Measurements from ENCODE around the gene A2ML1.
"Not testable (repeated sequence)": the region's sequence is repeated elsewhere in the genome, so short reads cannot be mapped to it uniquely, and the experiment has no call there.

A2ML1 gene

GRCh38 chr12:8847435-8847834 lies 25.0 kb downstream of the A2ML1 start:
- H3K4me3 ChIP-seq (ENCODE audit: low read depth in 1 of 2, low read length in 2 of 2): no peak overlapping the region
- no peaks in the 10 kb centered on the region for H3K36me3 ChIP-seq (ENCODE audit: control insufficient read depth in 1 of 2, insufficient read depth in 2 of 2, low read length in 2 of 2)
- H3K27me3 ChIP-seq (ENCODE audit: control insufficient read depth in 1 of 2, insufficient read depth in 2 of 2, low read length in 2 of 2): no peaks in the 10 kb centered on the region
- no peak overlapping the region for H3K27ac ChIP-seq (ENCODE audit: low read depth, low read length)
- H3K4me1 ChIP-seq (ENCODE audit: control insufficient read depth in 1 of 2, insufficient read depth in 2 of 2, low read length in 2 of 2): no peaks in the 10 kb centered on the region
- no peaks in the 10 kb centered on the region for H3K9me3 ChIP-seq (ENCODE audit: control insufficient read depth in 1 of 2, low read length in 2 of 2)
- H3K9ac ChIP-seq (ENCODE audit: low read depth in 1 of 2, low read length in 2 of 2): no peak overlapping the region

- no peaks in the 10 kb centered on the region for H3K36me3 ChIP-seq (ENCODE audit: control insufficient read depth in 1 of 2, insufficient read depth in 2 of 2, low read length in 2 of 2)
- H3K27me3 ChIP-seq (ENCODE audit: control insufficient read depth in 1 of 2, insufficient read depth in 2 of 2, low read length in 2 of 2): no peaks in the 10 kb centered on the region
- no peak overlapping the region for H3K27ac ChIP-seq (ENCODE audit: low read depth, low read length)
- no peaks in the 10 kb centered on the region for H3K4me1 ChIP-seq (ENCODE audit: control insufficient read depth in 1 of 2, insufficient read depth in 2 of 2, low read length in 2 of 2)
- H3K4me3 ChIP-seq (ENCODE audit: low read depth in 1 of 2, low read length in 2 of 2): no peak overlapping the region
- H3K9ac ChIP-seq (ENCODE audit: low read depth in 1 of 2, low read length in 2 of 2): no peak overlapping the region
- H3K9me3 ChIP-seq (ENCODE audit: control insufficient read depth in 1 of 2, low read length in 2 of 2): no peaks in the 10 kb centered on the region
Measured at GRCh38 chr12:8849876-8850275, 27.5 kb downstream of the A2ML1 start.

- no peaks in the 10 kb centered on the region for H3K36me3 ChIP-seq (ENCODE audit: control insufficient read depth in 1 of 2, insufficient read depth in 2 of 2, low read length in 2 of 2)
- H3K9ac ChIP-seq (ENCODE audit: low read depth in 1 of 2, low read length in 2 of 2): no peak overlapping the region
- H3K27me3 ChIP-seq (ENCODE audit: control insufficient read depth in 1 of 2, insufficient read depth in 2 of 2, low read length in 2 of 2): no peaks in the 10 kb centered on the region
- no peak overlapping the region for H3K27ac ChIP-seq (ENCODE audit: low read depth, low read length)
- H3K4me1 ChIP-seq (ENCODE audit: control insufficient read depth in 1 of 2, insufficient read depth in 2 of 2, low read length in 2 of 2): no peaks in the 10 kb centered on the region
- no peaks in the 10 kb centered on the region for H3K9me3 ChIP-seq (ENCODE audit: control insufficient read depth in 1 of 2, low read length in 2 of 2)
- H3K4me3 ChIP-seq (ENCODE audit: low read depth in 1 of 2, low read length in 2 of 2): no peak overlapping the region
Measured at GRCh38 chr12:8852119-8852518, 29.7 kb downstream of the A2ML1 start.

GRCh38 chr12:8855891-8856290 lies 33.5 kb downstream of the A2ML1 start:
- Histone ChIP-seq H3K9ac (ENCODE audit: low read depth in 1 of 2, low read length in 2 of 2) (no peak overlapping the region), H3K27ac (ENCODE audit: low read depth, low read length) (no peak overlapping the region), H3K4me3 (ENCODE audit: low read depth in 1 of 2, low read length in 2 of 2) (no peak overlapping the region), H3K4me1 (ENCODE audit: control insufficient read depth in 1 of 2, insufficient read depth in 2 of 2, low read length in 2 of 2) (no peaks in the 10 kb centered on the region), H3K27me3 (ENCODE audit: control insufficient read depth in 1 of 2, insufficient read depth in 2 of 2, low read length in 2 of 2) (no peaks in the 10 kb centered on the region), H3K9me3 (ENCODE audit: control insufficient read depth in 1 of 2, low read length in 2 of 2) (no peaks in the 10 kb centered on the region), H3K36me3 (ENCODE audit: control insufficient read depth in 1 of 2, insufficient read depth in 2 of 2, low read length in 2 of 2) (no peaks in the 10 kb centered on the region)

- not testable (repeated sequence) for H3K27ac ChIP-seq (ENCODE audit: low read depth, low read length)
Measured at GRCh38 chr12:8859448-8859847, 37.0 kb downstream of the A2ML1 start.

GRCh38 chr12:8860165-8860961 lies 37.9 kb downstream of the A2ML1 start:
- Histone ChIP-seq H3K9me3 (ENCODE audit: control insufficient read depth in 1 of 2, low read length in 2 of 2) (no peaks in the 10 kb centered on the region), H3K9ac (ENCODE audit: low read depth in 1 of 2, low read length in 2 of 2) (no peak overlapping the region), H3K27me3 (ENCODE audit: control insufficient read depth in 1 of 2, insufficient read depth in 2 of 2, low read length in 2 of 2) (no peaks in the 10 kb centered on the region), H3K4me3 (ENCODE audit: low read depth in 1 of 2, low read length in 2 of 2) (no peak overlapping the region), H3K4me1 (ENCODE audit: control insufficient read depth in 1 of 2, insufficient read depth in 2 of 2, low read length in 2 of 2) (no peaks in the 10 kb centered on the region), H3K27ac (ENCODE audit: low read depth, low read length) (no peak overlapping the region), H3K36me3 (ENCODE audit: control insufficient read depth in 1 of 2, insufficient read depth in 2 of 2, low read length in 2 of 2) (no peaks in the 10 kb centered on the region)

More at GRCh38 chr12:8859448-8859847, 37.0 kb downstream of the A2ML1 start:
- H3K4me3 ChIP-seq (ENCODE audit: low read depth in 1 of 2, low read length in 2 of 2); H3K9ac ChIP-seq (ENCODE audit: low read depth in 1 of 2, low read length in 2 of 2); H3K27me3 ChIP-seq (ENCODE audit: control insufficient read depth in 1 of 2, insufficient read depth in 2 of 2, low read length in 2 of 2); H3K36me3 ChIP-seq (ENCODE audit: control insufficient read depth in 1 of 2, insufficient read depth in 2 of 2, low read length in 2 of 2); H3K9me3 ChIP-seq (ENCODE audit: control insufficient read depth in 1 of 2, low read length in 2 of 2); H3K4me1 ChIP-seq (ENCODE audit: control insufficient read depth in 1 of 2, insufficient read depth in 2 of 2, low read length in 2 of 2): not testable (repeated sequence)

- no peaks in the 10 kb centered on the region for H3K36me3 ChIP-seq (ENCODE audit: control insufficient read depth in 1 of 2, insufficient read depth in 2 of 2, low read length in 2 of 2)
- no peak overlapping the region for H3K9ac ChIP-seq (ENCODE audit: low read depth in 1 of 2, low read length in 2 of 2)
- no peak overlapping the region for H3K4me3 ChIP-seq (ENCODE audit: low read depth in 1 of 2, low read length in 2 of 2)
- no peak overlapping the region for H3K27ac ChIP-seq (ENCODE audit: low read depth, low read length)
- H3K9me3 ChIP-seq (ENCODE audit: control insufficient read depth in 1 of 2, low read length in 2 of 2): no peaks in the 10 kb centered on the region
- H3K4me1 ChIP-seq (ENCODE audit: control insufficient read depth in 1 of 2, insufficient read depth in 2 of 2, low read length in 2 of 2): no peaks in the 10 kb centered on the region
- no peaks in the 10 kb centered on the region for H3K27me3 ChIP-seq (ENCODE audit: control insufficient read depth in 1 of 2, insufficient read depth in 2 of 2, low read length in 2 of 2)
Measured at GRCh38 chr12:8866429-8866828, 44.0 kb downstream of the A2ML1 start.

GRCh38 chr12:8867009-8867408 lies 44.6 kb downstream of the A2ML1 start:
- Histone ChIP-seq H3K4me3 (ENCODE audit: low read depth in 1 of 2, low read length in 2 of 2) (no peak overlapping the region), H3K36me3 (ENCODE audit: control insufficient read depth in 1 of 2, insufficient read depth in 2 of 2, low read length in 2 of 2) (no peaks in the 10 kb centered on the region), H3K9me3 (ENCODE audit: control insufficient read depth in 1 of 2, low read length in 2 of 2) (no peaks in the 10 kb centered on the region), H3K27ac (ENCODE audit: low read depth, low read length) (no peak overlapping the region), H3K9ac (ENCODE audit: low read depth in 1 of 2, low read length in 2 of 2) (no peak overlapping the region), H3K27me3 (ENCODE audit: control insufficient read depth in 1 of 2, insufficient read depth in 2 of 2, low read length in 2 of 2) (no peaks in the 10 kb centered on the region), H3K4me1 (ENCODE audit: control insufficient read depth in 1 of 2, insufficient read depth in 2 of 2, low read length in 2 of 2) (no peaks in the 10 kb centered on the region)

- Histone ChIP-seq H3K36me3 (ENCODE audit: control insufficient read depth in 1 of 2, insufficient read depth in 2 of 2, low read length in 2 of 2) (no peaks in the 10 kb centered on the region), H3K27me3 (ENCODE audit: control insufficient read depth in 1 of 2, insufficient read depth in 2 of 2, low read length in 2 of 2) (no peaks in the 10 kb centered on the region), H3K4me3 (ENCODE audit: low read depth in 1 of 2, low read length in 2 of 2) (no peak overlapping the region), H3K9me3 (ENCODE audit: control insufficient read depth in 1 of 2, low read length in 2 of 2) (no peaks in the 10 kb centered on the region), H3K4me1 (ENCODE audit: control insufficient read depth in 1 of 2, insufficient read depth in 2 of 2, low read length in 2 of 2) (no peaks in the 10 kb centered on the region), H3K27ac (ENCODE audit: low read depth, low read length) (no peak overlapping the region), H3K9ac (ENCODE audit: low read depth in 1 of 2, low read length in 2 of 2) (no peak overlapping the region)
Measured at GRCh38 chr12:8867786-8868185, 45.4 kb downstream of the A2ML1 start.

GRCh38 chr12:8870586-8870985 lies 48.2 kb downstream of the A2ML1 start:
- no peaks in the 10 kb centered on the region for H3K9me3 ChIP-seq (ENCODE audit: control insufficient read depth in 1 of 2, low read length in 2 of 2)
- H3K9ac ChIP-seq (ENCODE audit: low read depth in 1 of 2, low read length in 2 of 2): no peak overlapping the region
- no peaks in the 10 kb centered on the region for H3K27me3 ChIP-seq (ENCODE audit: control insufficient read depth in 1 of 2, insufficient read depth in 2 of 2, low read length in 2 of 2)
- no peaks in the 10 kb centered on the region for H3K36me3 ChIP-seq (ENCODE audit: control insufficient read depth in 1 of 2, insufficient read depth in 2 of 2, low read length in 2 of 2)
- H3K4me1 ChIP-seq (ENCODE audit: control insufficient read depth in 1 of 2, insufficient read depth in 2 of 2, low read length in 2 of 2): no peaks in the 10 kb centered on the region
- H3K4me3 ChIP-seq (ENCODE audit: low read depth in 1 of 2, low read length in 2 of 2): no peak overlapping the region
- no peak overlapping the region for H3K27ac ChIP-seq (ENCODE audit: low read depth, low read length)
